WTC11 (cell line): ENCODE measurements around the gene THSD7B. TPM values are rescaled to one million over a fixed set of nuclear protein-coding genes. Genes with fewer than 3 reads are reported as not detected.

Experiments used
- ATAC-seq: fragments of 200-7000 bp; cut with Tn5 transposase; 2 replicates; pipeline ENCODE4 v1.10.0; 2021; ENCODE audit warnings: mild to moderate bottlenecking, moderate library complexity
- CTCF ChIA-PET: fragments of 300-600 bp; sonication (Branson Sonifier 250); formaldehyde crosslinking; loops from one replicate; lab custom pipeline; 2021; ENCODE audit warnings: antibody characterized with exemption; lab: Charles Lee
- POLR2A ChIA-PET: fragments of 350-600 bp; sonication (Branson Sonifier 250); formaldehyde crosslinking; loops from one replicate; lab custom pipeline; 2021; ENCODE audit warnings: antibody characterized with exemption; lab: Charles Lee
- DNase-seq: peaks from one replicate; pipeline ENCODE4 v3.0.0; 2021; ENCODE audit warnings: low spot score
- H3K27ac Mint-ChIP-seq: 2 replicates; pipeline ENCODE4 v1.8.0; 2021; ENCODE audit warnings: mixed read lengths
- H3K27me3 Mint-ChIP-seq: 2 replicates; pipeline ENCODE4 v1.8.0; 2021; ENCODE audit warnings: low read depth, mild to moderate bottlenecking, moderate library complexity, mixed read lengths
- H3K36me3 Mint-ChIP-seq: 2 replicates; pipeline ENCODE4 v1.8.0; 2021; ENCODE audit warnings: mixed read lengths
- H3K4me1 Mint-ChIP-seq: 2 replicates; pipeline ENCODE4 v1.8.0; 2022; ENCODE audit warnings: mixed read lengths
- H3K4me3 Mint-ChIP-seq: 2 replicates; pipeline ENCODE4 v1.8.0; 2021; ENCODE audit warnings: mild to moderate bottlenecking, moderate library complexity, mixed read lengths
- H3K9me3 Mint-ChIP-seq: 2 replicates; pipeline ENCODE4 v1.8.0; 2021; ENCODE audit warnings: mixed read lengths
- ATF1 ChIP-seq: sonication (generic); formaldehyde crosslinking; IDR thresholded peaks from 2 replicates; pipeline ENCODE4 v1.8.1; 2023; ENCODE audit warnings: mild to moderate bottlenecking, moderate library complexity, missing genetic modification reagents
- CBFB ChIP-seq: sonication (generic); formaldehyde crosslinking; IDR thresholded peaks from 2 replicates; pipeline ENCODE4 v1.8.1; 2022; ENCODE audit warnings: mild to moderate bottlenecking, low read depth, missing genetic modification reagents
- EMX1 ChIP-seq: fragments of 250-450 bp; sonication (Bioruptor Pico); IDR thresholded peaks from 2 replicates; pipeline ENCODE4 v1.8.0; 2021; ENCODE audit warnings: mild to moderate bottlenecking
- ESRRA ChIP-seq: sonication (generic); formaldehyde crosslinking; IDR thresholded peaks from 2 replicates; pipeline ENCODE4 v1.8.1; 2022; ENCODE audit warnings: mild to moderate bottlenecking, missing genetic modification reagents, borderline replicate concordance
- MYBL2 ChIP-seq: sonication (generic); formaldehyde crosslinking; IDR thresholded peaks from 2 replicates; pipeline ENCODE4 v1.8.1; 2023; ENCODE audit warnings: mild to moderate bottlenecking, moderate library complexity, missing genetic modification reagents
- PRRX2 ChIP-seq: fragments of 250-450 bp; sonication (Bioruptor Pico); IDR thresholded peaks from 2 replicates; pipeline ENCODE4 v1.8.0; 2021; ENCODE audit warnings: mild to moderate bottlenecking
- SOX15 ChIP-seq: fragments of 250-450 bp; sonication (Bioruptor Pico); IDR thresholded peaks from 2 replicates; pipeline ENCODE4 v1.9.0; 2021; ENCODE audit warnings: mild to moderate bottlenecking
- TCF7 ChIP-seq: sonication (generic); formaldehyde crosslinking; IDR thresholded peaks from 2 replicates; pipeline ENCODE4 v1.8.0; 2022; ENCODE audit warnings: mild to moderate bottlenecking, low read depth, missing genetic modification reagents, moderate library complexity
- ZNF219 ChIP-seq: sonication (generic); formaldehyde crosslinking; IDR thresholded peaks from 2 replicates; pipeline ENCODE4 v1.8.0; 2023; ENCODE audit warnings: missing genetic modification reagents, mild to moderate bottlenecking, borderline replicate concordance
- ZNF396 ChIP-seq: fragments of 250-450 bp; sonication (Bioruptor Pico); IDR thresholded peaks from 2 replicates; pipeline ENCODE4 v1.8.0; 2021; ENCODE audit warnings: mild to moderate bottlenecking, moderate library complexity, borderline replicate concordance
- ZNF423 ChIP-seq: fragments of 250-450 bp; sonication (Bioruptor Pico); IDR thresholded peaks from 2 replicates; pipeline ENCODE4 v2.1.2; 2022; ENCODE audit warnings: mild to moderate bottlenecking, moderate library complexity
- total RNA-seq: library from RNA; stranded (reverse); gene quantifications from 3 replicates; pipeline ENCODE4 v1.2.3, GENCODE V29; 2021
- TF ChIP-seq, protein P1 (sequence below): sonication (generic); formaldehyde crosslinking; IDR thresholded peaks from 2 replicates; pipeline ENCODE4 v1.8.0; 2022; ENCODE audit warnings: missing genetic modification reagents
- TF ChIP-seq, protein P2 (sequence below): sonication (generic); formaldehyde crosslinking; IDR thresholded peaks from 2 replicates; pipeline ENCODE4 v1.8.0; 2022; ENCODE audit warnings: mild to moderate bottlenecking, missing genetic modification reagents
- TF ChIP-seq, protein P3 (sequence below): sonication (generic); formaldehyde crosslinking; IDR thresholded peaks from 2 replicates; pipeline ENCODE4 v1.8.1; 2023; ENCODE audit warnings: mild to moderate bottlenecking, missing genetic modification reagents, moderate library complexity
- TF ChIP-seq, protein P4 (sequence below): sonication (generic); formaldehyde crosslinking; IDR thresholded peaks from 2 replicates; pipeline ENCODE4 v1.8.1; 2022; ENCODE audit warnings: missing genetic modification reagents, borderline replicate concordance
- TF ChIP-seq, protein P5 (sequence below): sonication (generic); formaldehyde crosslinking; IDR thresholded peaks from 2 replicates; pipeline ENCODE4 v1.8.1; 2023; ENCODE audit warnings: mild to moderate bottlenecking, missing genetic modification reagents, borderline replicate concordance

THSD7B gene
- total RNA-seq, 1 experiment from 2014 or later = 2.9 TPM

DNA sequence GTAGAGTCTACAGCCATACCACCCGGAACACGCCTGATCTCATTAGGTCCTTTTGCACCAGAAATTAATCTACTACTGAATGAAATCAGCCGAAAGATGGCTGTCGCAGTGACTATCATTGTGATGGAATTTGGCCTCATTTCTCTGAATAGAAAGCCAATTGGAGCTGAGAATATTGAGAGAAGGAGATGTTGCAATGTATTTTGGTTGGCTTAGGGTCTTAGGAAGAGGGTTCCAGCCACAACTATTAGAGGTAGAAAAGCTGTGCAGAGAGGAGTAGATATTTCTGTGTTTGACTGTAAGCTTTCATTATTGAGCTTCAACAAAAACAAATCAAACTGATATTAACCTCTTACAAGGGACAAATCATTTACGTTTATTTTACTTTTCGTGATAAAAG lies 98.1 kb downstream of the THSD7B start (continued):
- TF ChIP-seq, protein P1, sequence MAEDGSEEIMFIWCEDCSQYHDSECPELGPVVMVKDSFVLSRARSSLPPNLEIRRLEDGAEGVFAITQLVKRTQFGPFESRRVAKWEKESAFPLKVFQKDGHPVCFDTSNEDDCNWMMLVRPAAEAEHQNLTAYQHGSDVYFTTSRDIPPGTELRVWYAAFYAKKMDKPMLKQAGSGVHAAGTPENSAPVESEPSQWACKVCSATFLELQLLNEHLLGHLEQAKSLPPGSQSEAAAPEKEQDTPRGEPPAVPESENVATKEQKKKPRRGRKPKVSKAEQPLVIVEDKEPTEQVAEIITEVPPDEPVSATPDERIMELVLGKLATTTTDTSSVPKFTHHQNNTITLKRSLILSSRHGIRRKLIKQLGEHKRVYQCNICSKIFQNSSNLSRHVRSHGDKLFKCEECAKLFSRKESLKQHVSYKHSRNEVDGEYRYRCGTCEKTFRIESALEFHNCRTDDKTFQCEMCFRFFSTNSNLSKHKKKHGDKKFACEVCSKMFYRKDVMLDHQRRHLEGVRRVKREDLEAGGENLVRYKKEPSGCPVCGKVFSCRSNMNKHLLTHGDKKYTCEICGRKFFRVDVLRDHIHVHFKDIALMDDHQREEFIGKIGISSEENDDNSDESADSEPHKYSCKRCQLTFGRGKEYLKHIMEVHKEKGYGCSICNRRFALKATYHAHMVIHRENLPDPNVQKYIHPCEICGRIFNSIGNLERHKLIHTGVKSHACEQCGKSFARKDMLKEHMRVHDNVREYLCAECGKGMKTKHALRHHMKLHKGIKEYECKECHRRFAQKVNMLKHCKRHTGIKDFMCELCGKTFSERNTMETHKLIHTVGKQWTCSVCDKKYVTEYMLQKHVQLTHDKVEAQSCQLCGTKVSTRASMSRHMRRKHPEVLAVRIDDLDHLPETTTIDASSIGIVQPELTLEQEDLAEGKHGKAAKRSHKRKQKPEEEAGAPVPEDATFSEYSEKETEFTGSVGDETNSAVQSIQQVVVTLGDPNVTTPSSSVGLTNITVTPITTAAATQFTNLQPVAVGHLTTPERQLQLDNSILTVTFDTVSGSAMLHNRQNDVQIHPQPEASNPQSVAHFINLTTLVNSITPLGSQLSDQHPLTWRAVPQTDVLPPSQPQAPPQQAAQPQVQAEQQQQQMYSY (CRISPR knock-in tag) = no peak
- TF ChIP-seq ESRRA (CRISPR knock-in tag) (no peak), EMX1 (no peak), ATF1 (CRISPR knock-in tag) (no peak)
- TF ChIP-seq, protein P2, sequence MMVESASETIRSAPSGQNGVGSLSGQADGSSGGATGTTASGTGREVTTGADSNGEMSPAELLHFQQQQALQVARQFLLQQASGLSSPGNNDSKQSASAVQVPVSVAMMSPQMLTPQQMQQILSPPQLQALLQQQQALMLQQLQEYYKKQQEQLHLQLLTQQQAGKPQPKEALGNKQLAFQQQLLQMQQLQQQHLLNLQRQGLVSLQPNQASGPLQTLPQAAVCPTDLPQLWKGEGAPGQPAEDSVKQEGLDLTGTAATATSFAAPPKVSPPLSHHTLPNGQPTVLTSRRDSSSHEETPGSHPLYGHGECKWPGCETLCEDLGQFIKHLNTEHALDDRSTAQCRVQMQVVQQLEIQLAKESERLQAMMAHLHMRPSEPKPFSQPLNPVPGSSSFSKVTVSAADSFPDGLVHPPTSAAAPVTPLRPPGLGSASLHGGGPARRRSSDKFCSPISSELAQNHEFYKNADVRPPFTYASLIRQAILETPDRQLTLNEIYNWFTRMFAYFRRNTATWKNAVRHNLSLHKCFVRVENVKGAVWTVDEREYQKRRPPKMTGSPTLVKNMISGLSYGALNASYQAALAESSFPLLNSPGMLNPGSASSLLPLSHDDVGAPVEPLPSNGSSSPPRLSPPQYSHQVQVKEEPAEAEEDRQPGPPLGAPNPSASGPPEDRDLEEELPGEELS (CRISPR knock-in tag) = no peak
- TF ChIP-seq, protein P3, sequence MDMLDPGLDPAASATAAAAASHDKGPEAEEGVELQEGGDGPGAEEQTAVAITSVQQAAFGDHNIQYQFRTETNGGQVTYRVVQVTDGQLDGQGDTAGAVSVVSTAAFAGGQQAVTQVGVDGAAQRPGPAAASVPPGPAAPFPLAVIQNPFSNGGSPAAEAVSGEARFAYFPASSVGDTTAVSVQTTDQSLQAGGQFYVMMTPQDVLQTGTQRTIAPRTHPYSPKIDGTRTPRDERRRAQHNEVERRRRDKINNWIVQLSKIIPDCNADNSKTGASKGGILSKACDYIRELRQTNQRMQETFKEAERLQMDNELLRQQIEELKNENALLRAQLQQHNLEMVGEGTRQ (CRISPR knock-in tag) = no peak

DNA sequence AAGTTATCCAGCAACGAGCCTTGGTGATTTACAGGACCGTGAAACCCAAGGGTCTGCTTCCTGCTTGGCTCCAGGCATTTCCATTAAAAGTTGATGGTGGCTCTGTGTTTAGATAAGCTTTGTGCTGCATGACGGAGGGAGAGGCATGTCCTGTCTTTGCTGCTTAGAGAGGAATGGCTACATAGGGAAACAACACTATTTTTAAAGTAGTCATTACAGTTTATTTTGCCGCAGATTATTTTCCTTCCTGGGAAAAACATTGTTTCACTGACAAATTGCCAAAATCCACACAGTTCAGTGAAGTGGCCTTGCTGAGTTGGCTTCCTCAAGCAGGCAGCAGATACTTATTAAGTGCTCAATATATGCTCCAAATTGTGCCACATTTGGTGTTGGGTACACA lies 98.5 kb downstream of the THSD7B start:
- Mint-ChIP-seq H3K27ac (no peak overlapping the region), H3K4me1 (no peaks in the 10 kb centered on the region), H3K9me3 (no peaks in the 10 kb centered on the region), H3K27me3 (no peaks in the 10 kb centered on the region), H3K36me3 (no peaks in the 10 kb centered on the region), H3K4me3 (no peak overlapping the region)
- POLR2A ChIA-PET = no interaction called here
- ATAC-seq = no peak
- TF ChIP-seq, protein P4, sequence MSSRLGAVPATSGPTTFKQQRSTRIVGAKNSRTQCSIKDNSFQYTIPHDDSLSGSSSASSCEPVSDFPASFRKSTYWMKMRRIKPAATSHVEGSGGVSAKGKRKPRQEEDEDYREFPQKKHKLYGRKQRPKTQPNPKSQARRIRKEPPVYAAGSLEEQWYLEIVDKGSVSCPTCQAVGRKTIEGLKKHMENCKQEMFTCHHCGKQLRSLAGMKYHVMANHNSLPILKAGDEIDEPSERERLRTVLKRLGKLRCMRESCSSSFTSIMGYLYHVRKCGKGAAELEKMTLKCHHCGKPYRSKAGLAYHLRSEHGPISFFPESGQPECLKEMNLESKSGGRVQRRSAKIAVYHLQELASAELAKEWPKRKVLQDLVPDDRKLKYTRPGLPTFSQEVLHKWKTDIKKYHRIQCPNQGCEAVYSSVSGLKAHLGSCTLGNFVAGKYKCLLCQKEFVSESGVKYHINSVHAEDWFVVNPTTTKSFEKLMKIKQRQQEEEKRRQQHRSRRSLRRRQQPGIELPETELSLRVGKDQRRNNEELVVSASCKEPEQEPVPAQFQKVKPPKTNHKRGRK (CRISPR knock-in tag) = no peak
- no peak for TF ChIP-seq SOX15
- TF ChIP-seq MYBL2 (CRISPR knock-in tag) = no peak
- no peak for TF ChIP-seq TCF7 (CRISPR knock-in tag)
- TF ChIP-seq, protein P5, sequence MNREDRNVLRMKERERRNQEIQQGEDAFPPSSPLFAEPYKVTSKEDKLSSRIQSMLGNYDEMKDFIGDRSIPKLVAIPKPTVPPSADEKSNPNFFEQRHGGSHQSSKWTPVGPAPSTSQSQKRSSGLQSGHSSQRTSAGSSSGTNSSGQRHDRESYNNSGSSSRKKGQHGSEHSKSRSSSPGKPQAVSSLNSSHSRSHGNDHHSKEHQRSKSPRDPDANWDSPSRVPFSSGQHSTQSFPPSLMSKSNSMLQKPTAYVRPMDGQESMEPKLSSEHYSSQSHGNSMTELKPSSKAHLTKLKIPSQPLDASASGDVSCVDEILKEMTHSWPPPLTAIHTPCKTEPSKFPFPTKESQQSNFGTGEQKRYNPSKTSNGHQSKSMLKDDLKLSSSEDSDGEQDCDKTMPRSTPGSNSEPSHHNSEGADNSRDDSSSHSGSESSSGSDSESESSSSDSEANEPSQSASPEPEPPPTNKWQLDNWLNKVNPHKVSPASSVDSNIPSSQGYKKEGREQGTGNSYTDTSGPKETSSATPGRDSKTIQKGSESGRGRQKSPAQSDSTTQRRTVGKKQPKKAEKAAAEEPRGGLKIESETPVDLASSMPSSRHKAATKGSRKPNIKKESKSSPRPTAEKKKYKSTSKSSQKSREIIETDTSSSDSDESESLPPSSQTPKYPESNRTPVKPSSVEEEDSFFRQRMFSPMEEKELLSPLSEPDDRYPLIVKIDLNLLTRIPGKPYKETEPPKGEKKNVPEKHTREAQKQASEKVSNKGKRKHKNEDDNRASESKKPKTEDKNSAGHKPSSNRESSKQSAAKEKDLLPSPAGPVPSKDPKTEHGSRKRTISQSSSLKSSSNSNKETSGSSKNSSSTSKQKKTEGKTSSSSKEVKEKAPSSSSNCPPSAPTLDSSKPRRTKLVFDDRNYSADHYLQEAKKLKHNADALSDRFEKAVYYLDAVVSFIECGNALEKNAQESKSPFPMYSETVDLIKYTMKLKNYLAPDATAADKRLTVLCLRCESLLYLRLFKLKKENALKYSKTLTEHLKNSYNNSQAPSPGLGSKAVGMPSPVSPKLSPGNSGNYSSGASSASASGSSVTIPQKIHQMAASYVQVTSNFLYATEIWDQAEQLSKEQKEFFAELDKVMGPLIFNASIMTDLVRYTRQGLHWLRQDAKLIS (CRISPR knock-in tag) = no peak
- TF ChIP-seq ZNF423 (CRISPR knock-in tag) = no peak
- no peak for TF ChIP-seq ZNF219 (CRISPR knock-in tag)
- no peak for TF ChIP-seq PRRX2 (CRISPR knock-in tag)
- TF ChIP-seq ATF1 (CRISPR knock-in tag) = no peak
- no peak for TF ChIP-seq ZNF396 (CRISPR knock-in tag)
- TF ChIP-seq CBFB (CRISPR knock-in tag) = no peak
- CTCF ChIA-PET = no interaction called here
- DNase-seq = no peak
